K562 (cell line): ENCODE results near the gene GIPC3. TPM values are rescaled to one million over a fixed set of nuclear protein-coding genes. Genes with fewer than 3 reads are reported as not detected.

Experiments used
- ARID2 ChIP-seq: fragments of 450-650 bp; IDR thresholded peaks from 2 replicates; pipeline ENCODE4 v1.6.1; 2017; ENCODE audit warnings: antibody characterized with exemption, mild to moderate bottlenecking
- ELF4 ChIP-seq: fragments of 450-650 bp; formaldehyde crosslinking; IDR thresholded peaks from 2 replicates; pipeline ENCODE4 v1.4.0; 2022; ENCODE audit warnings: missing genetic modification characterization
- HCFC1 ChIP-seq: IDR thresholded peaks from 2 replicates; pipeline ENCODE4 v1.6.1; 2012; ENCODE audit warnings: low read depth, low read length, improper control_type of control experiment
- POLR2H ChIP-seq: IDR thresholded peaks from 2 replicates; pipeline ENCODE4 v1.6.1; 2016; ENCODE audit warnings: missing genetic modification characterization, low read depth, mild to moderate bottlenecking, control low read depth, missing compliant biosample characterization, moderate library complexity
- PTRF ChIP-seq: fragments of 450-650 bp; IDR thresholded peaks from 2 replicates; pipeline ENCODE4 v1.6.1; 2016; ENCODE audit warnings: mild to moderate bottlenecking, missing genetic modification characterization, missing compliant biosample characterization
- PYGO2 ChIP-seq: fragments of 450-650 bp; IDR thresholded peaks from 2 replicates; pipeline ENCODE4 v1.6.1; 2016; ENCODE audit warnings: mild to moderate bottlenecking, missing genetic modification characterization, moderate library complexity, missing compliant biosample characterization
- TOE1 ChIP-seq, 2 experiments: fragments of 450-650 bp in 1 of 2; sonication (generic) in 1 of 2; formaldehyde crosslinking in 1 of 2; IDR thresholded peaks; 2 replicates each; pipeline versions ENCODE4 v1.7.1 to v1.8.0; 2016 to 2022; ENCODE audit warnings: borderline replicate concordance in 2 of 2, mild to moderate bottlenecking in 2 of 2, antibody characterized with exemption in 1 of 2, inconsistent platforms in 1 of 2, low read depth in 1 of 2, missing genetic modification reagents in 1 of 2, moderate library complexity in 1 of 2
- ZNF282 ChIP-seq: sonication (generic); formaldehyde crosslinking; IDR thresholded peaks from 2 replicates; pipeline ENCODE4 v1.8.1; 2023; ENCODE audit warnings: missing genetic modification reagents
- polyA plus RNA-seq, 8 experiments: library from polyadenylated mRNA; depleted of rRNA in 4 of 8; stranded (reverse) in 5 of 8; unstranded in 3 of 8; fragments of >200 nt; fragmentation: Nextera tagmentation in 2 of 8; fragmentation: Illumina TruSeq in 1 of 8; extraction: Ambion mirVana in 2 of 8; extraction: Trizol in 1 of 8; gene quantifications; 2 replicates each; pipeline versions ENCODE4 v1.2.1 to v1.2.3, GENCODE V29; 2011 to 2014; ENCODE audit warnings: inconsistent platforms in 1 of 8, missing spikeins in 1 of 8
- total RNA-seq, 7 experiments: library from RNA; depleted of rRNA in 6 of 7; stranded (reverse); fragments of >200 nt in 6 of 7; fragmentation: Illumina TruSeq in 2 of 7; extraction: Trizol in 2 of 7; gene quantifications; 2 replicates each; pipeline versions ENCODE4 v1.2.1 to v1.2.3, GENCODE V29; 2011 to 2021; ENCODE audit warnings: low replicate concordance in 1 of 7
- TF ChIP-seq, protein P1 (sequence below), 2 experiments: fragments of 450-650 bp in 1 of 2; sonication (generic) in 1 of 2; formaldehyde crosslinking in 1 of 2; IDR thresholded peaks in 1 of 2; conservative IDR thresholded peaks in 1 of 2; 2 replicates each; pipeline versions ENCODE4 v1.6.1 to v1.8.1; 2016 to 2023; ENCODE audit warnings: mild to moderate bottlenecking in 2 of 2, moderate library complexity in 2 of 2, inconsistent platforms in 1 of 2, missing genetic modification reagents in 1 of 2
- TF ChIP-seq, protein P2 (sequence below), 2 experiments: fragments of 450-650 bp; conservative IDR thresholded peaks; 2 replicates each; pipeline ENCODE4 v1.6.1; 2017; ENCODE audit warnings: mild to moderate bottlenecking in 2 of 2, moderate library complexity in 2 of 2
- TF ChIP-seq, protein P3 (sequence below), 2 experiments: IDR thresholded peaks; 2 replicates each; pipeline ENCODE4 v1.6.1; 2012; ENCODE audit warnings: improper control_type of control experiment in 2 of 2, low read depth in 2 of 2, low read length in 2 of 2, borderline replicate concordance in 1 of 2
- TF ChIP-seq, protein P4 (sequence below): fragments of 200-800 bp; sonication (Bioruptor generic); IDR thresholded peaks from 2 replicates; pipeline ENCODE4 v1.6.1; 2017; ENCODE audit warnings: missing genetic modification characterization, missing compliant biosample characterization
- TF ChIP-seq, protein P5 (sequence below): fragments of 250-450 bp; sonication (Bioruptor Pico); IDR thresholded peaks from 2 replicates; pipeline ENCODE4 v1.4.0; 2020; ENCODE audit warnings: mild to moderate bottlenecking
- TF ChIP-seq, protein P6 (sequence below): fragments of 250-450 bp; sonication (Bioruptor Pico); IDR thresholded peaks from 2 replicates; pipeline ENCODE4 v1.5.0; 2022; ENCODE audit warnings: mild to moderate bottlenecking

Gene GIPC3
- total and polyA plus RNA-seq, 9 of the 15 experiments (the other 6 are each of a cell fraction or from before 2014, with no cell fraction given): 0.03 to 3.6 (median 1.5) TPM; not detected in 1

DNA sequence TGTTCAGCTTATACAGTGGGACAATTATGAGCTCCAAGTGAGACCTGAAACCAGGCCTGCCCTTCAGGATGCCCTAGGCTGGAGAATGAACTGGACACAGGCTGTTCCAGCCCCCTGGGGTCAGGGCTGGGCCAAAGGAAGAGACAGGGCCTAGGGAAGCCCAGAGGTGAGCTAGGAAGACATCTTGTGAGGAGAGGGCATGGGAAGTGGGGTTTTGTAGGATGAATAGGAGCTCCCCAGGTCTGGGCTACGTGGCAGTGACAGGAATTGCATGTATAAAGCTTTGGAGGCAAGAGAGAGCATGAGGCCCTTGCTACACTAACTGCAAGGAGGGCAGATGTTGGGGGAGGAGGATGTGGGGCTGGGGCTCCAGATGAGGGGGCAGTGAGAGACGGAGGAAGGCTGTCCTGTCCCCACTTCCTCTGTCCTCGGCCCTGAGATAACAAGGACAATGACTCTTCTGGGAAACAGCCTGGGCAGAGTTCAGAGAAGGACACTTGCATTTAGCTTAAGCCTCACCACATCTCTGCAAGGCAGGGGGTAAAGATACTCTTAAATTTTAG lies 22.9 kb downstream of the GIPC3 start (continued):
- TF ChIP-seq ARID2 (no peak), ZNF282 (CRISPR knock-in tag) (no peak), TOE1 (IDR thresholded peaks at IDR 0.05; ENCODE audit: borderline replicate concordance) (0 out of 2 replicates have a peak, but pooled peaks have one; percentile 42), TOE1 (CRISPR knock-in tag; IDR thresholded peaks at IDR 0.05; ENCODE audit: borderline replicate concordance, low read depth) (no peak), ELF4 (CRISPR knock-in tag) (no peak), HCFC1 (no peak), PTRF (no peak), POLR2H (tag) (no peak; the same call in 1 of the 2 replicates), PYGO2 (no peak)
- TF ChIP-seq, protein P1, sequence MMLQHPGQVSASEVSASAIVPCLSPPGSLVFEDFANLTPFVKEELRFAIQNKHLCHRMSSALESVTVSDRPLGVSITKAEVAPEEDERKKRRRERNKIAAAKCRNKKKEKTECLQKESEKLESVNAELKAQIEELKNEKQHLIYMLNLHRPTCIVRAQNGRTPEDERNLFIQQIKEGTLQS (IDR thresholded peaks at IDR 0.05): no peak
- TF ChIP-seq, protein P1 (CRISPR knock-in tag; conservative IDR thresholded peaks at IDR 0.05): no peak
- TF ChIP-seq, protein P2, sequence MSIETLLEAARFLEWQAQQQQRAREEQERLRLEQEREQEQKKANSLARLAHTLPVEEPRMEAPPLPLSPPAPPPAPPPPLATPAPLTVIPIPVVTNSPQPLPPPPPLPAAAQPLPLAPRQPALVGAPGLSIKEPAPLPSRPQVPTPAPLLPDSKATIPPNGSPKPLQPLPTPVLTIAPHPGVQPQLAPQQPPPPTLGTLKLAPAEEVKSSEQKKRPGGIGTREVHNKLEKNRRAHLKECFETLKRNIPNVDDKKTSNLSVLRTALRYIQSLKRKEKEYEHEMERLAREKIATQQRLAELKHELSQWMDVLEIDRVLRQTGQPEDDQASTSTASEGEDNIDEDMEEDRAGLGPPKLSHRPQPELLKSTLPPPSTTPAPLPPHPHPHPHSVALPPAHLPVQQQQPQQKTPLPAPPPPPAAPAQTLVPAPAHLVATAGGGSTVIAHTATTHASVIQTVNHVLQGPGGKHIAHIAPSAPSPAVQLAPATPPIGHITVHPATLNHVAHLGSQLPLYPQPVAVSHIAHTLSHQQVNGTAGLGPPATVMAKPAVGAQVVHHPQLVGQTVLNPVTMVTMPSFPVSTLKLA (conservative IDR thresholded peaks at IDR 0.05): no peak; a peak in 1 of 4 replicates
- TF ChIP-seq, protein P3, sequence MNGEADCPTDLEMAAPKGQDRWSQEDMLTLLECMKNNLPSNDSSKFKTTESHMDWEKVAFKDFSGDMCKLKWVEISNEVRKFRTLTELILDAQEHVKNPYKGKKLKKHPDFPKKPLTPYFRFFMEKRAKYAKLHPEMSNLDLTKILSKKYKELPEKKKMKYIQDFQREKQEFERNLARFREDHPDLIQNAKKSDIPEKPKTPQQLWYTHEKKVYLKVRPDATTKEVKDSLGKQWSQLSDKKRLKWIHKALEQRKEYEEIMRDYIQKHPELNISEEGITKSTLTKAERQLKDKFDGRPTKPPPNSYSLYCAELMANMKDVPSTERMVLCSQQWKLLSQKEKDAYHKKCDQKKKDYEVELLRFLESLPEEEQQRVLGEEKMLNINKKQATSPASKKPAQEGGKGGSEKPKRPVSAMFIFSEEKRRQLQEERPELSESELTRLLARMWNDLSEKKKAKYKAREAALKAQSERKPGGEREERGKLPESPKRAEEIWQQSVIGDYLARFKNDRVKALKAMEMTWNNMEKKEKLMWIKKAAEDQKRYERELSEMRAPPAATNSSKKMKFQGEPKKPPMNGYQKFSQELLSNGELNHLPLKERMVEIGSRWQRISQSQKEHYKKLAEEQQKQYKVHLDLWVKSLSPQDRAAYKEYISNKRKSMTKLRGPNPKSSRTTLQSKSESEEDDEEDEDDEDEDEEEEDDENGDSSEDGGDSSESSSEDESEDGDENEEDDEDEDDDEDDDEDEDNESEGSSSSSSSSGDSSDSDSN (IDR thresholded peaks at IDR 0.05; ENCODE audit: borderline replicate concordance in 1 of 2, low read depth in 2 of 2, low read length in 2 of 2): peak in 1 of 2 experiments; percentile 29; a peak in 2 of 4 replicates
- TF ChIP-seq, protein P4, sequence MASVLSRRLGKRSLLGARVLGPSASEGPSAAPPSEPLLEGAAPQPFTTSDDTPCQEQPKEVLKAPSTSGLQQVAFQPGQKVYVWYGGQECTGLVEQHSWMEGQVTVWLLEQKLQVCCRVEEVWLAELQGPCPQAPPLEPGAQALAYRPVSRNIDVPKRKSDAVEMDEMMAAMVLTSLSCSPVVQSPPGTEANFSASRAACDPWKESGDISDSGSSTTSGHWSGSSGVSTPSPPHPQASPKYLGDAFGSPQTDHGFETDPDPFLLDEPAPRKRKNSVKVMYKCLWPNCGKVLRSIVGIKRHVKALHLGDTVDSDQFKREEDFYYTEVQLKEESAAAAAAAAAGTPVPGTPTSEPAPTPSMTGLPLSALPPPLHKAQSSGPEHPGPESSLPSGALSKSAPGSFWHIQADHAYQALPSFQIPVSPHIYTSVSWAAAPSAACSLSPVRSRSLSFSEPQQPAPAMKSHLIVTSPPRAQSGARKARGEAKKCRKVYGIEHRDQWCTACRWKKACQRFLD (CRISPR knock-in tag): no peak
- TF ChIP-seq, protein P5, sequence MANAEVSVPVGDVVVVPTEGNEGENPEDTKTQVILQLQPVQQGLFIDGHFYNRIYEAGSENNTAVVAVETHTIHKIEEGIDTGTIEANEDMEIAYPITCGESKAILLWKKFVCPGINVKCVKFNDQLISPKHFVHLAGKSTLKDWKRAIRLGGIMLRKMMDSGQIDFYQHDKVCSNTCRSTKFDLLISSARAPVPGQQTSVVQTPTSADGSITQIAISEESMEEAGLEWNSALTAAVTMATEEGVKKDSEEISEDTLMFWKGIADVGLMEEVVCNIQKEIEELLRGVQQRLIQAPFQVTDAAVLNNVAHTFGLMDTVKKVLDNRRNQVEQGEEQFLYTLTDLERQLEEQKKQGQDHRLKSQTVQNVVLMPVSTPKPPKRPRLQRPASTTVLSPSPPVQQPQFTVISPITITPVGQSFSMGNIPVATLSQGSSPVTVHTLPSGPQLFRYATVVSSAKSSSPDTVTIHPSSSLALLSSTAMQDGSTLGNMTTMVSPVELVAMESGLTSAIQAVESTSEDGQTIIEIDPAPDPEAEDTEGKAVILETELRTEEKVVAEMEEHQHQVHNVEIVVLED (CRISPR knock-in tag): no peak
- TF ChIP-seq, protein P6, sequence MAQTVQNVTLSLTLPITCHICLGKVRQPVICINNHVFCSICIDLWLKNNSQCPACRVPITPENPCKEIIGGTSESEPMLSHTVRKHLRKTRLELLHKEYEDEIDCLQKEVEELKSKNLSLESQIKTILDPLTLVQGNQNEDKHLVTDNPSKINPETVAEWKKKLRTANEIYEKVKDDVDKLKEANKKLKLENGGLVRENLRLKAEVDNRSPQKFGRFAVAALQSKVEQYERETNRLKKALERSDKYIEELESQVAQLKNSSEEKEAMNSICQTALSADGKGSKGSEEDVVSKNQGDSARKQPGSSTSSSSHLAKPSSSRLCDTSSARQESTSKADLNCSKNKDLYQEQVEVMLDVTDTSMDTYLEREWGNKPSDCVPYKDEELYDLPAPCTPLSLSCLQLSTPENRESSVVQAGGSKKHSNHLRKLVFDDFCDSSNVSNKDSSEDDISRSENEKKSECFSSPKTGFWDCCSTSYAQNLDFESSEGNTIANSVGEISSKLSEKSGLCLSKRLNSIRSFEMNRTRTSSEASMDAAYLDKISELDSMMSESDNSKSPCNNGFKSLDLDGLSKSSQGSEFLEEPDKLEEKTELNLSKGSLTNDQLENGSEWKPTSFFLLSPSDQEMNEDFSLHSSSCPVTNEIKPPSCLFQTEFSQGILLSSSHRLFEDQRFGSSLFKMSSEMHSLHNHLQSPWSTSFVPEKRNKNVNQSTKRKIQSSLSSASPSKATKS: no peak
